Muscle of back (tissue), 13 donors: Measurements from ENCODE around the gene PRAMEF5. TPM values are rescaled to one million over a fixed set of nuclear protein-coding genes. Genes with fewer than 3 reads are reported as not detected.
"Not testable (repeated sequence)": the region's sequence is repeated elsewhere in the genome, so short reads cannot be mapped to it uniquely, and the experiment has no call there.

ENCODE experiments used
- DNase-seq, 3 donors: peaks; one replicate each; pipeline versions ENCODE4 v3.0.0 to v3.0.0-alpha.2; 2013
- long read RNA-seq, 9 donors: transcript quantifications; one replicate each; lab custom pipeline, GENCODE V29; 2026
- polyA plus RNA-seq, 10 donors: library from polyadenylated mRNA; unstranded; fragments of 120-200 nt; gene quantifications; one replicate each; pipeline ENCODE4 v1.2.1, GENCODE V29; 2013; ENCODE audit not compliant: insufficient read length in 10 of 10

Gene PRAMEF5
- polyA plus RNA-seq = not detected
- long read RNA-seq, donor 1 = 0 reads
- long read RNA-seq, donor 2 = 0 reads
- long read RNA-seq, donor 3 = 0 reads
- long read RNA-seq, donor 4 = 0 reads
- long read RNA-seq, donor 5 = 0 reads
- long read RNA-seq, donor 6 = 0 reads
- long read RNA-seq, donor 7 = 0 reads
- long read RNA-seq, donor 8 = 0 reads
- long read RNA-seq, donor 9 = 0 reads

GRCh38 chr1:13253898-13254297 lies at the start of gene PRAMEF5:
Gene PRAMEF5 (plus strand): TSS chr1:13254198. CDS start chr1:13259269, 5,071 bp downstream.
- DNase-seq = not testable (repeated sequence)

GRCh38 chr1:13208712-13209111 lies 45.3 kb upstream of the PRAMEF5 start:
- DNase-seq = not testable (repeated sequence)

- DNase-seq = not testable (repeated sequence)
These were observed 37.4 kb upstream of the PRAMEF5 start for GRCh38 chr1:13216619-13217018.

GRCh38 chr1:13219203-13219602 lies 34.8 kb upstream of the PRAMEF5 start:
- not testable (repeated sequence) for DNase-seq

GRCh38 chr1:13222788-13223187 lies 31.2 kb upstream of the PRAMEF5 start:
- not testable (repeated sequence) for DNase-seq

- DNase-seq = no peak
These were observed 29.4 kb upstream of the PRAMEF5 start for GRCh38 chr1:13224480-13225060.

- not testable (repeated sequence) for DNase-seq
These were observed 28.3 kb upstream of the PRAMEF5 start, which contains the start of gene PRAMEF18 for GRCh38 chr1:13225675-13226204. Gene PRAMEF18 (minus strand): TSS chr1:13226154. CDS start chr1:13226106, 48 bp downstream.

- not testable (repeated sequence) for DNase-seq
These were observed 26.5 kb upstream of the PRAMEF5 start for GRCh38 chr1:13227271-13228055.

- no peak for DNase-seq
These were observed 25.6 kb upstream of the PRAMEF5 start for GRCh38 chr1:13228343-13228781.

GRCh38 chr1:13230096-13230495 lies 23.9 kb upstream of the PRAMEF5 start:
- not testable (repeated sequence) for DNase-seq

- DNase-seq = not testable (repeated sequence)
These were observed 23.4 kb upstream of the PRAMEF5 start for GRCh38 chr1:13230601-13231000.

- DNase-seq = not testable (repeated sequence)
These were observed 22.8 kb upstream of the PRAMEF5 start for GRCh38 chr1:13231061-13231750.

GRCh38 chr1:13232056-13232455 lies 21.9 kb upstream of the PRAMEF5 start:
- DNase-seq = not testable (repeated sequence)

- not testable (repeated sequence) for DNase-seq
These were observed 19.9 kb upstream of the PRAMEF5 start for GRCh38 chr1:13234057-13234456.

GRCh38 chr1:13237572-13237971 lies 16.4 kb upstream of the PRAMEF5 start:
- DNase-seq = not testable (repeated sequence)

GRCh38 chr1:13239633-13240032 lies 14.4 kb upstream of the PRAMEF5 start:
- not testable (repeated sequence) for DNase-seq

- DNase-seq = not testable (repeated sequence)
These were observed 10.3 kb upstream of the PRAMEF5 start for GRCh38 chr1:13243536-13244263.

GRCh38 chr1:13245841-13246553 lies 8.0 kb upstream of the PRAMEF5 start:
- DNase-seq = not testable (repeated sequence)

GRCh38 chr1:13246554-13246871 lies 7.5 kb upstream of the PRAMEF5 start:
- not testable (repeated sequence) for DNase-seq

- DNase-seq = not testable (repeated sequence)
These were observed 6.9 kb upstream of the PRAMEF5 start for GRCh38 chr1:13247122-13247521.
